GM21723 (cell line): ENCODE results near the gene RCBTB2.
"Not testable (repeated sequence)": the region's sequence is repeated elsewhere in the genome, so short reads cannot be mapped to it uniquely, and the experiment has no call there.

Experiments
- ATAC-seq: cut with Tn5 transposase; IDR thresholded peaks from one replicate; pipeline ENCODE4 v1.9.1; 2021; ENCODE audit warnings: mild to moderate bottlenecking, moderate library complexity; ENCODE audit not compliant: unreplicated experiment

Gene RCBTB2

GRCh38 chr13:48532506-48533499, at the start of gene RCBTB2:
TSS of gene RCBTB2 (minus strand) at chr13:48533080. CDS start at chr13:48521939, 11,141 bp downstream.
- peak; percentile 81 for ATAC-seq

- no peak for ATAC-seq
Measured at GRCh38 chr13:48582084-48582483, 49.2 kb upstream of the RCBTB2 start.

GRCh38 chr13:48580896-48581295, 48.0 kb upstream of the RCBTB2 start:
- no peak for ATAC-seq

GRCh38 chr13:48580185-48580803, 47.4 kb upstream of the RCBTB2 start:
- ATAC-seq = no peak

GRCh38 chr13:48579919-48580180, 47.0 kb upstream of the RCBTB2 start:
- not testable (repeated sequence) for ATAC-seq

- ATAC-seq = peak; percentile 88
Measured at GRCh38 chr13:48579165-48579918, 46.5 kb upstream of the RCBTB2 start.

- peak; percentile 59 for ATAC-seq
Measured at GRCh38 chr13:48578516-48579164, 45.8 kb upstream of the RCBTB2 start.

GRCh38 chr13:48576448-48577010, 43.6 kb upstream of the RCBTB2 start:
- no peak for ATAC-seq

GRCh38 chr13:48575031-48575430, 42.2 kb upstream of the RCBTB2 start:
- no peak for ATAC-seq

GRCh38 chr13:48574041-48574796, 41.3 kb upstream of the RCBTB2 start:
- ATAC-seq = no peak

- ATAC-seq = no peak
Measured at GRCh38 chr13:48573213-48574007, 40.5 kb upstream of the RCBTB2 start.

GRCh38 chr13:48571126-48571913, 38.4 kb upstream of the RCBTB2 start:
- ATAC-seq = peak; percentile 50

- no peak for ATAC-seq
Measured at GRCh38 chr13:48570216-48570828, 37.4 kb upstream of the RCBTB2 start.

- ATAC-seq = no peak
Measured at GRCh38 chr13:48569104-48569666, 36.3 kb upstream of the RCBTB2 start.

GRCh38 chr13:48568370-48569103, 35.7 kb upstream of the RCBTB2 start:
- ATAC-seq = no peak

GRCh38 chr13:48567515-48568369, 34.9 kb upstream of the RCBTB2 start:
- ATAC-seq = no peak
